ENCODE measurements around the gene HIP1R.

DNA sequence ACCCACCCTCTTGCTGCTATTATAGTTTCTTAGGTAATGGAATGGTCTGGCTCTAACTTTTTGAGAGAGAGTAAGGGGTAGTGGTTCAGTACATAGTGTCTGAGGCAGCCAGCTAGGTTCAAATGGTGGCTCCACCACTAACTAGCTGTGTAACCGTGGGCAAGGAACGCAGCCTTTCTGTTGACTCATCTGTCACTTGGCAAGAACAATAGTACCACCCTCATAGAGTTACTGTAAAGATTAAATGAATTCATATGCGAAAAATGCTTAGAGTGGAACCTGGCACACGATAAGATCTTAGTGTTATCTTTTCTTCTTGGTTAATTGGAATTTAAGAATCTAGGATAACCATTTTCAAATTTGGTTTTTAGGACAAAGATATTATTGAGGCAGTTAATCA lies 46.9 kb upstream of the HIP1R start:
- TF ChIP-seq, protein P1, sequence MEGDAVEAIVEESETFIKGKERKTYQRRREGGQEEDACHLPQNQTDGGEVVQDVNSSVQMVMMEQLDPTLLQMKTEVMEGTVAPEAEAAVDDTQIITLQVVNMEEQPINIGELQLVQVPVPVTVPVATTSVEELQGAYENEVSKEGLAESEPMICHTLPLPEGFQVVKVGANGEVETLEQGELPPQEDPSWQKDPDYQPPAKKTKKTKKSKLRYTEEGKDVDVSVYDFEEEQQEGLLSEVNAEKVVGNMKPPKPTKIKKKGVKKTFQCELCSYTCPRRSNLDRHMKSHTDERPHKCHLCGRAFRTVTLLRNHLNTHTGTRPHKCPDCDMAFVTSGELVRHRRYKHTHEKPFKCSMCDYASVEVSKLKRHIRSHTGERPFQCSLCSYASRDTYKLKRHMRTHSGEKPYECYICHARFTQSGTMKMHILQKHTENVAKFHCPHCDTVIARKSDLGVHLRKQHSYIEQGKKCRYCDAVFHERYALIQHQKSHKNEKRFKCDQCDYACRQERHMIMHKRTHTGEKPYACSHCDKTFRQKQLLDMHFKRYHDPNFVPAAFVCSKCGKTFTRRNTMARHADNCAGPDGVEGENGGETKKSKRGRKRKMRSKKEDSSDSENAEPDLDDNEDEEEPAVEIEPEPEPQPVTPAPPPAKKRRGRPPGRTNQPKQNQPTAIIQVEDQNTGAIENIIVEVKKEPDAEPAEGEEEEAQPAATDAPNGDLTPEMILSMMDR (IDR thresholded peaks at IDR 0.05): no peak
- TF ChIP-seq, protein P2, sequence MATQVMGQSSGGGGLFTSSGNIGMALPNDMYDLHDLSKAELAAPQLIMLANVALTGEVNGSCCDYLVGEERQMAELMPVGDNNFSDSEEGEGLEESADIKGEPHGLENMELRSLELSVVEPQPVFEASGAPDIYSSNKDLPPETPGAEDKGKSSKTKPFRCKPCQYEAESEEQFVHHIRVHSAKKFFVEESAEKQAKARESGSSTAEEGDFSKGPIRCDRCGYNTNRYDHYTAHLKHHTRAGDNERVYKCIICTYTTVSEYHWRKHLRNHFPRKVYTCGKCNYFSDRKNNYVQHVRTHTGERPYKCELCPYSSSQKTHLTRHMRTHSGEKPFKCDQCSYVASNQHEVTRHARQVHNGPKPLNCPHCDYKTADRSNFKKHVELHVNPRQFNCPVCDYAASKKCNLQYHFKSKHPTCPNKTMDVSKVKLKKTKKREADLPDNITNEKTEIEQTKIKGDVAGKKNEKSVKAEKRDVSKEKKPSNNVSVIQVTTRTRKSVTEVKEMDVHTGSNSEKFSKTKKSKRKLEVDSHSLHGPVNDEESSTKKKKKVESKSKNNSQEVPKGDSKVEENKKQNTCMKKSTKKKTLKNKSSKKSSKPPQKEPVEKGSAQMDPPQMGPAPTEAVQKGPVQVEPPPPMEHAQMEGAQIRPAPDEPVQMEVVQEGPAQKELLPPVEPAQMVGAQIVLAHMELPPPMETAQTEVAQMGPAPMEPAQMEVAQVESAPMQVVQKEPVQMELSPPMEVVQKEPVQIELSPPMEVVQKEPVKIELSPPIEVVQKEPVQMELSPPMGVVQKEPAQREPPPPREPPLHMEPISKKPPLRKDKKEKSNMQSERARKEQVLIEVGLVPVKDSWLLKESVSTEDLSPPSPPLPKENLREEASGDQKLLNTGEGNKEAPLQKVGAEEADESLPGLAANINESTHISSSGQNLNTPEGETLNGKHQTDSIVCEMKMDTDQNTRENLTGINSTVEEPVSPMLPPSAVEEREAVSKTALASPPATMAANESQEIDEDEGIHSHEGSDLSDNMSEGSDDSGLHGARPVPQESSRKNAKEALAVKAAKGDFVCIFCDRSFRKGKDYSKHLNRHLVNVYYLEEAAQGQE (IDR thresholded peaks at IDR 0.05; ENCODE audit: insufficient read depth in 1 of 2, low read depth in 2 of 2, low read length in 1 of 2): no peak
- no peak for TF ChIP-seq POLR2AphosphoS5 (IDR thresholded peaks at IDR 0.05; ENCODE audit: low read depth, low read length)
